GM12875 (cell line): ENCODE data around the gene MS4A15.

ENCODE experiments used
- H3K4me3 ChIP-seq: one replicate; pipeline ENCODE4 v1.5.1; 2011; ENCODE audit warnings: low read depth, low read length, control low read depth
- TF ChIP-seq, protein P1 (sequence below): IDR thresholded peaks from 2 replicates; pipeline ENCODE4 v1.5.1; 2011; ENCODE audit warnings: low read depth, mild to moderate bottlenecking, control low read depth, inconsistent platforms, low read length, moderate library complexity, borderline replicate concordance; ENCODE audit not compliant: insufficient read depth

MS4A15 gene

DNA sequence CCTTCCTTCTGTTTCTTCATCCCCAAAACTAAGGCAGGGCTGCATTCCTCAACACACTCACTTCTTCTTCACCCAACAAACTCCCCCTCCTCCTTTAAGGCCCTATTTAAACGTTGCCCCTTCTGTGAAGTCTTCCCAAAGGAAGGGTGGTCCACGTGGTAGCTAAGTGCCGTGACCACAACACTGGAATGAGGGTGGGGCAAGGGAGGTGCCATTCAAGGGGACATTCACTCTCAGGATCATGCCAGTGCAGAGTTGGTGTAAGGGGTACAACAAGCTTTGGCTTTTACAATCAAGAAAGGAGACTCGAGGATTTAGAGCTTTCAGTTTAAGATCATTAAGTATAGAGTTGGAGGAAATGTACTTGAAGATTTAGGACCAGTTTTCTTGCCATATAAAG, 20.4 kb downstream of the MS4A15 start:
- TF ChIP-seq, protein P1, sequence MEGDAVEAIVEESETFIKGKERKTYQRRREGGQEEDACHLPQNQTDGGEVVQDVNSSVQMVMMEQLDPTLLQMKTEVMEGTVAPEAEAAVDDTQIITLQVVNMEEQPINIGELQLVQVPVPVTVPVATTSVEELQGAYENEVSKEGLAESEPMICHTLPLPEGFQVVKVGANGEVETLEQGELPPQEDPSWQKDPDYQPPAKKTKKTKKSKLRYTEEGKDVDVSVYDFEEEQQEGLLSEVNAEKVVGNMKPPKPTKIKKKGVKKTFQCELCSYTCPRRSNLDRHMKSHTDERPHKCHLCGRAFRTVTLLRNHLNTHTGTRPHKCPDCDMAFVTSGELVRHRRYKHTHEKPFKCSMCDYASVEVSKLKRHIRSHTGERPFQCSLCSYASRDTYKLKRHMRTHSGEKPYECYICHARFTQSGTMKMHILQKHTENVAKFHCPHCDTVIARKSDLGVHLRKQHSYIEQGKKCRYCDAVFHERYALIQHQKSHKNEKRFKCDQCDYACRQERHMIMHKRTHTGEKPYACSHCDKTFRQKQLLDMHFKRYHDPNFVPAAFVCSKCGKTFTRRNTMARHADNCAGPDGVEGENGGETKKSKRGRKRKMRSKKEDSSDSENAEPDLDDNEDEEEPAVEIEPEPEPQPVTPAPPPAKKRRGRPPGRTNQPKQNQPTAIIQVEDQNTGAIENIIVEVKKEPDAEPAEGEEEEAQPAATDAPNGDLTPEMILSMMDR: no peak
- H3K4me3 ChIP-seq: no peak overlapping the region

DNA sequence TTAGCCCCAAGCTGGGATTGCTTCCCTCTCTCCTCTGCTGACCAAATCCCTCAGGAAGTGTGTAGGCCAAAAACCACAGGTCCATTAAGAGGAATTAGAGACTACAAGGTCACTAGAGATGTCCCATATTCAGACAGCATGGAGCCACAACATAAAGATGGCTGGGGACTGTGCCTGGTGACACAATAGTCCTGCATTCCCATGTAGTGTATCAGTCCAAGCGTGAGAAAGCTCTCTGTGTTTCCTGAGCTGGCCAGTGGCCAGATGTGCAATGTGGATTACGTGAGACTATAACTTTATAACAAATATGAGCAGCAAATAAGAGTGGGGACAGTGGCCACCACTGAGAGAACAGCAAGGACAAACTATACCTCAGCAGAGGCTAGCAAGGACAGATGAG, 20.9 kb downstream of the MS4A15 start:
- TF ChIP-seq, protein P1: no peak
- H3K4me3 ChIP-seq: no peak overlapping the region

DNA sequence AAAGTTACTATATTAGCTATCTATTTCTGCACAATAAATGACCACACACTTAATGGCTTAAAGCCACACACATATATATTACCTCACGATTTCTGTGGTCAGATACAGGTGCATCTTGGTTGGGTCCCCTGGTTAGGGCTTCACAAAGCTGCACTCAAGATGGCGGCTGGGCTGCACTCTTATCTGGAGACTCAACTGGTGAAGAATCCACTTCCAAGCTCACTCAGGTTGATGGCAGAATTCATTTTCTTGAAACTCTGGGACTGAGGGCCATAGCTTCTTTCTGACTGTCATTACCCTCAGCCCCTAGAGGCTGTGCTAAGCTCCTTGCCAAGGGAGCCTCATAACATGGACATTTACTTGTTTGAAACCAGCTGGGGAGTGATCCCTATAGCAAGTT, 23.4 kb downstream of the MS4A15 start:
- TF ChIP-seq, protein P1: no peak
- H3K4me3 ChIP-seq: no peak overlapping the region

DNA sequence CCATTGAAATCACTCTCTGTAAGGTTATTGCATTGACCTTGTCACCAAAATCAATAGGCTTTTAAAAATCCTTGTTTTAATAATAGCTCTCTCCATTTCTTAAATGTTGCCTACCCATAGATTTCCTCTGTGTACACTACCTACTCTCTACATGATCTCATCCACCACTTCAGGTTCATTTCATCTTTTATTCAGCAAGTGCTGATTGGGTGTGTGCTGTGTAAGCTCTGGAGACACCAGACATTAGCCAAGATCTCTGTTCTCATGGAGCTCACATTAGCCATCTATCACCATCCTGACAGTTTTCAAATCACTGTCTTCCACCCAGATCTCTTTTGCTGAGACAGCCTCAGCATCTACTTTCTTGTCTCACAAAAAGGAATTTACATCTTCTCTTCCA, 24.1 kb downstream of the MS4A15 start:
- TF ChIP-seq, protein P1: no peak
- no peak overlapping the region for H3K4me3 ChIP-seq

DNA sequence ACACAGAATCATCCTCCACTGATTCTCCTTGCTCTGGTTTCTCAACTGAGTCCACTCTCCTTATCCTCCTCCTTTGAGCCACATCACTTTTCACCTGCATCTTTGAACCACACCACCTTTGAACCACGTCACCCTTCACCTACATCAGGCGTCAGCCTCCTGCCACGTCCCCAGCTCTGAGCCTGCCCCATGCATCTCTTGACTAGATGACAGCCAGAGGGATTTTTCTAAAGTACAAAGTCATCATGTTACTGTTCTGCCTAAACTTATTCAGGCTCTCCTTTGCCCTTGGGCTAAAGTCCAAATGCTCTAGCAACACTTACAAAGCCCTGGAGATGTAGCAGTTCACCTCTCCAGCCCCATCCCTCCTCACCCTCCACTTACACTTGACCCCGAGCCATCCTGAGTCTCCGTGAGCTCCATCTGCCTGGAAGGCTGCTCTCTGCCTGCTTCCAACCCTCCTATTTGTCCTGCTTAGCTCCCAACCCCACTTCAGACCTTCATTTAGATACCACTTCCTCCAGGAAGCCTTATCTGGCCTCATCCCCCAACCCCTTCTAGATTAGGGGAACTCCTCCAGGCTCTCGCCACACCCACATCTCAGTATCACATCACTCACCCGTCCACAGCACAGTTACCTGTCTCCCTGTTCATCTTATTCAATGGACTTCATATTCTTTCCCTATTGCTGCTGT, 24.8 kb downstream of the MS4A15 start:
- H3K4me3 ChIP-seq: no peak overlapping the region
- TF ChIP-seq, protein P1: no peak

DNA sequence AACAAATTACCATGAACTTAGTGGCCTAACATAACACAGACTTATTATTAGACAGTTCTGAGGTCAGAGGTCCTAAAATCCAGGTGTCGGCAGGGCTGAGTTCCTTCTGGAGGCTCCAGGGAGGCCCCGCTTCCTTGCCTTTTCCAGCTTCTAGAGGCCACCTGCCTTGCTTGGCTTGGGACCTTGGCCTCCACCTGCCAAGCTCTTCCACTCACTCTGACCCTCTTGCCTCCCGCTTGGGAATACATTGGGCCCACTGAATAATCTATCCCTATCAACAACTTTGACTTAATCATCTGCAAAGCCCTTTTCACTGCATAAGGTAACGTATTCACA, 25.3 kb downstream of the MS4A15 start:
- no peak overlapping the region for H3K4me3 ChIP-seq
- TF ChIP-seq, protein P1: no peak

DNA sequence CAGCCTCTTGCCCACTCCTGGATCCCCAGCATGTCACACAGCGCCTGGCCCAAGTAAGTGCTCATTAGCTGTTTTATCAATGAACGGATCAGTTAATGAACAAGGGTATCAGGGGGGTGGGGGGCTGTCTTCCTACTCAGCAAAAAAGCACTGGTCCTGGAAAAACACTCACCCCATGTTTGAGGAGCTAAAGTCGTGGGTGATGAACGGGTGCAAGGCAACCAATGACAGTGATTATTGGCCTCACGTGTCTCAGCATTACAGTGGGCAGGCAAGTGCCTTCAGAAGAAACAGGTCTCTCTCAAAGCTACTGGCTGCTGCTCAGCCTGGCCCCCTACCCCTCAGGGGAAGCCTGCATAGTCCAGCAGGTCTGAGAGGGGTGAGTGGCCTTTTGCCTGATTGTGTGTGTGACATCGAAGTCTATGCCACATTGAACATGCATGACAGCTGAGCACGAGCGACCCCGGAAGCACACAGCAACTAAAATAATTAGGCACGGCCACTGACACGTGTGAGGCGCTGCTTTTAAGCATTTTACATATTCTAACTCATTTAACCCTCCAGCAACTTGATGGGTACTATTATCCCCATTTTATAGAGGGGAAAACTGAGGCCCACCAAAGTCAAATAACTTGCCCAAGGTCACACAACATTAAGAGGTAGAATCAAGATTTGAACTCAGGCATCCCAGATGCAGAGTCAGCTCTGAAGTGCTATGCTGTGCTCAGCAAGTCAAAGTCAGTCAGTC, 25.9 kb downstream of the MS4A15 start:
- no peak overlapping the region for H3K4me3 ChIP-seq
- TF ChIP-seq, protein P1: no peak
